Loucy (cell line): ENCODE measurements around the gene ZFP36L2.

Source experiments
- H2AFZ ChIP-seq: fragments of 200-600 bp; sonication (generic); 2 replicates; pipeline ENCODE4 v1.6.0; 2016; ENCODE audit warnings: antibody characterized with exemption, mild to moderate bottlenecking, low read length, moderate library complexity
- H3F3A ChIP-seq: fragments of 200-600 bp; 2 replicates; pipeline ENCODE4 v1.6.0; 2016; ENCODE audit warnings: antibody characterized with exemption, low read depth, mild to moderate bottlenecking
- H3K27me3 ChIP-seq: fragments of 200-600 bp; sonication (generic); 2 replicates; pipeline ENCODE4 v1.6.1; 2014; ENCODE audit warnings: low read length, mild to moderate bottlenecking; ENCODE audit not compliant: insufficient read depth, poor library complexity, severe bottlenecking
- H3K36me3 ChIP-seq: fragments of 200-600 bp; sonication (generic); 2 replicates; pipeline ENCODE4 v1.6.1; 2016; ENCODE audit warnings: low read length; ENCODE audit not compliant: insufficient read depth
- H3K4me1 ChIP-seq: fragments of 200-600 bp; sonication (generic); 2 replicates; pipeline ENCODE4 v1.5.1; 2014; ENCODE audit warnings: low read length, mild to moderate bottlenecking; ENCODE audit not compliant: insufficient read depth, poor library complexity, severe bottlenecking
- H3K4me2 ChIP-seq: fragments of 200-600 bp; sonication (generic); 2 replicates; pipeline ENCODE4 v1.6.0; 2014; ENCODE audit warnings: antibody characterized with exemption, low read length, low read depth, mild to moderate bottlenecking; ENCODE audit not compliant: poor library complexity, severe bottlenecking
- H3K4me3 ChIP-seq: fragments of 200-600 bp; sonication (generic); 2 replicates; pipeline ENCODE4 v1.5.1; 2014; ENCODE audit warnings: low read length, mild to moderate bottlenecking, mixed read lengths; ENCODE audit not compliant: poor library complexity, severe bottlenecking
- H3K79me2 ChIP-seq: fragments of 200-600 bp; sonication (generic); 2 replicates; pipeline ENCODE4 v1.6.1; 2014; ENCODE audit warnings: low read length; ENCODE audit not compliant: insufficient read depth
- H3K9ac ChIP-seq: fragments of 200-600 bp; sonication (generic); 2 replicates; pipeline ENCODE4 v1.6.0; 2014; ENCODE audit warnings: mild to moderate bottlenecking, low read depth, low read length, moderate library complexity; ENCODE audit not compliant: poor library complexity, severe bottlenecking
- H3K9me2 ChIP-seq: fragments of 200-600 bp; sonication (generic); replicated peaks from 2 replicates; pipeline ENCODE4 v1.6.1; 2016; ENCODE audit warnings: low read depth, low read length, mixed read lengths
- H3K9me3 ChIP-seq: fragments of 200-600 bp; sonication (generic); 2 replicates; pipeline ENCODE4 v1.6.1; 2014; ENCODE audit warnings: mild to moderate bottlenecking, antibody characterized with exemption, low read length, low read depth; ENCODE audit not compliant: insufficient read depth
- H4K20me1 ChIP-seq: fragments of 200-600 bp; sonication (generic); 2 replicates; pipeline ENCODE4 v1.6.0; 2014; ENCODE audit warnings: antibody characterized with exemption, low read length, mild to moderate bottlenecking; ENCODE audit not compliant: insufficient read depth, poor library complexity, severe bottlenecking
- CTCF ChIP-seq: fragments of 200-600 bp; sonication (generic); conservative IDR thresholded peaks from 2 replicates; pipeline ENCODE4 v1.5.1; 2014; ENCODE audit warnings: mild to moderate bottlenecking, antibody characterized with exemption, low read length
- EZH2phosphoT487 ChIP-seq: fragments of 200-600 bp; IDR thresholded peaks from 2 replicates; pipeline ENCODE4 v1.6.1; 2018; ENCODE audit warnings: antibody characterized with exemption, mild to moderate bottlenecking, moderate library complexity, borderline replicate concordance

Gene ZFP36L2

GRCh38 chr2:43233218-43234212, 7.1 kb upstream of the ZFP36L2 start:
- no peaks in the 10 kb centered on the region for H3K9me2 ChIP-seq
- peaks cover 9% of the 10 kb centered on the region for H3K4me1 ChIP-seq
- TF ChIP-seq EZH2phosphoT487, result no peak
- no peak for TF ChIP-seq CTCF
- no peak overlapping the region for H3K4me2 ChIP-seq
- H3K9me3 ChIP-seq, result no peaks in the 10 kb centered on the region
- no peak overlapping the region for H3K9ac ChIP-seq
- H3K27me3 ChIP-seq, result no peaks in the 10 kb centered on the region
- no peak overlapping the region for H2AFZ ChIP-seq
- H3K4me3 ChIP-seq, result no peak overlapping the region
- peaks cover 8% of the 10 kb centered on the region; the same call in 1 of the 2 replicates for H3K36me3 ChIP-seq
- H3K79me2 ChIP-seq, result peaks cover under 1% of the 10 kb centered on the region; the same call in 1 of the 2 replicates
- peaks cover 8% of the 10 kb centered on the region for H3F3A ChIP-seq
- peaks cover 3% of the 10 kb centered on the region for H4K20me1 ChIP-seq

- peaks cover 8% of the 10 kb centered on the region for H3F3A ChIP-seq
- H3K4me2 ChIP-seq, result no peak overlapping the region
These were observed 4.8 kb upstream of the ZFP36L2 start for GRCh38 chr2:43230951-43231827.

More at GRCh38 chr2:43230951-43231827, 4.8 kb upstream of the ZFP36L2 start:
- H3K4me1 ChIP-seq, result peaks cover 20% of the 10 kb centered on the region
- TF ChIP-seq EZH2phosphoT487 (no peak), CTCF (no peak)
- no peaks in the 10 kb centered on the region for H3K9me3 ChIP-seq
- H3K9ac ChIP-seq, result no peak overlapping the region
- no peaks in the 10 kb centered on the region for H3K9me2 ChIP-seq
- H4K20me1 ChIP-seq, result peaks cover 3% of the 10 kb centered on the region
- no peak overlapping the region for H3K4me3 ChIP-seq
- H3K36me3 ChIP-seq, result peaks cover 8% of the 10 kb centered on the region; the same call in 1 of the 2 replicates
- no peaks in the 10 kb centered on the region for H3K27me3 ChIP-seq
- peaks cover 21% of the 10 kb centered on the region for H3K79me2 ChIP-seq
- H2AFZ ChIP-seq, result no peak overlapping the region
